AG04450 (cell line): Measurements from ENCODE around the gene COL26A1. TPM values are rescaled to one million over a fixed set of nuclear protein-coding genes. Genes with fewer than 3 reads are reported as not detected.

Experiments used
- CTCF ChIA-PET: fragments of 300-600, 350-600 bp; formaldehyde crosslinking; extraction: SDS; loops from one replicate; lab custom pipeline; 2022; ENCODE audit warnings: antibody characterized with exemption, inconsistent platforms; lab: Charles Lee
- POLR2A ChIA-PET: fragments of 350-600 bp; formaldehyde crosslinking; extraction: SDS; loops from one replicate; lab custom pipeline; 2021; ENCODE audit warnings: antibody characterized with exemption, inconsistent platforms; lab: Yijun Ruan, JAX
- DNase-seq: peaks from one replicate; pipeline ENCODE4 v3.0.0-alpha.2; 2011; ENCODE audit warnings: low read depth, low spot score
- H3K27ac ChIP-seq: one replicate; pipeline ENCODE4 v1.5.1; 2012; ENCODE audit warnings: low read depth, low read length, control low read depth
- H3K27me3 ChIP-seq: one replicate; pipeline ENCODE4 v1.6.0; 2012; ENCODE audit warnings: low read length; ENCODE audit not compliant: control insufficient read depth, insufficient read depth
- H3K4me3 ChIP-seq: 2 replicates; pipeline ENCODE4 v1.5.1; 2011; ENCODE audit warnings: mild to moderate bottlenecking, low read depth, low read length, control low read depth
- H3K9me3 ChIP-seq: 2 replicates; pipeline ENCODE4 v1.5.1; 2012; ENCODE audit warnings: low read length; ENCODE audit not compliant: control insufficient read depth, insufficient read depth
- polyA plus RNA-seq: library from polyadenylated mRNA; depleted of rRNA; stranded (reverse); fragments of >200 nt; gene quantifications from 2 replicates; pipeline ENCODE4 v1.2.3, GENCODE V29; 2011
- TF ChIP-seq, protein P1 (sequence below): IDR thresholded peaks from 2 replicates; pipeline ENCODE4 v1.5.1; 2011; ENCODE audit warnings: low read depth, low read length, control low read depth, inconsistent platforms

Gene COL26A1
- polyA plus RNA-seq, 1 experiment = 0.06 TPM

DNA sequence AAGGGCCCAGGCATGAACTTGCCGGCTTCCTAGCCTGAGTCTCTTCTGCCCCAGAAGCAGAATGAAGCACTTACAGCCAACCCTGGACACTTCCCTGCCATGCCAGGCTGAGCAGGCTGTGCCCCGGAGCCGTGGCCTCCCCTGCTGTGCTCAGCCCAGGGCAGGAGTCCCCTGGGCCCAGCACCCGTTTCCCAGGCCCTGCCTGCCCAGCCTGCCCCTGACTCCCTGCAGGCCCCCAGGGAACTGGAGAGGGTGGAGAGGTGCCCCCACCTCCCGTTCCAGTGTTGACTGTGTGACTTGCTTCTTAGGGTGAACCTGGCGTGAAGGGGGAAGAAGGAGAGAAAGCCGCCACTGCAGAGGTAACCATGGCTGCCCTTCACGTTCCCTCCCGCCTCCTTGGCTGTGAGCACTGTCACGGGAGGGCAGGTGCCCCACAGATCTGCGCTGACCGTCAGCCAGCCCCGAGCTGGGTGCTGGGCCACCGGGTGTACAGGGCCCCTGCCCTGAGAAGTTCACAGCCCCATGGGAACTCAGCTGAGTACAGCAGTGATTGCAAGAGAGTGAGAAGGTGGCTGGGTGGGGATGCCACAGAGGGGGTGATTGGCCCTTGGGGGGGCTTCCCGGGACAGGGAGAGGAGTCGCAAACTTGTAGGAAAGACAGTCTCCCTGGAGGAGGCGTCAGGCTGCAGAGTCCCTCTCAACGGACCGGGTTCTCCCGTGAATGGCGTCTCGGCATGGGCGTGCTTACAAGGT, 190.5 kb downstream of the COL26A1 start:
- no peaks in the 10 kb centered on the region; the same call in 1 of the 2 replicates for H3K9me3 ChIP-seq
- no peak overlapping the region for H3K4me3 ChIP-seq
- ChIA-PET CTCF (no interaction called here), POLR2A (no interaction called here)
- H3K27me3 ChIP-seq = peaks cover 11% of the 10 kb centered on the region
- DNase-seq = no peak
- TF ChIP-seq, protein P1, sequence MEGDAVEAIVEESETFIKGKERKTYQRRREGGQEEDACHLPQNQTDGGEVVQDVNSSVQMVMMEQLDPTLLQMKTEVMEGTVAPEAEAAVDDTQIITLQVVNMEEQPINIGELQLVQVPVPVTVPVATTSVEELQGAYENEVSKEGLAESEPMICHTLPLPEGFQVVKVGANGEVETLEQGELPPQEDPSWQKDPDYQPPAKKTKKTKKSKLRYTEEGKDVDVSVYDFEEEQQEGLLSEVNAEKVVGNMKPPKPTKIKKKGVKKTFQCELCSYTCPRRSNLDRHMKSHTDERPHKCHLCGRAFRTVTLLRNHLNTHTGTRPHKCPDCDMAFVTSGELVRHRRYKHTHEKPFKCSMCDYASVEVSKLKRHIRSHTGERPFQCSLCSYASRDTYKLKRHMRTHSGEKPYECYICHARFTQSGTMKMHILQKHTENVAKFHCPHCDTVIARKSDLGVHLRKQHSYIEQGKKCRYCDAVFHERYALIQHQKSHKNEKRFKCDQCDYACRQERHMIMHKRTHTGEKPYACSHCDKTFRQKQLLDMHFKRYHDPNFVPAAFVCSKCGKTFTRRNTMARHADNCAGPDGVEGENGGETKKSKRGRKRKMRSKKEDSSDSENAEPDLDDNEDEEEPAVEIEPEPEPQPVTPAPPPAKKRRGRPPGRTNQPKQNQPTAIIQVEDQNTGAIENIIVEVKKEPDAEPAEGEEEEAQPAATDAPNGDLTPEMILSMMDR = no peak
- no peak overlapping the region for H3K27ac ChIP-seq

DNA sequence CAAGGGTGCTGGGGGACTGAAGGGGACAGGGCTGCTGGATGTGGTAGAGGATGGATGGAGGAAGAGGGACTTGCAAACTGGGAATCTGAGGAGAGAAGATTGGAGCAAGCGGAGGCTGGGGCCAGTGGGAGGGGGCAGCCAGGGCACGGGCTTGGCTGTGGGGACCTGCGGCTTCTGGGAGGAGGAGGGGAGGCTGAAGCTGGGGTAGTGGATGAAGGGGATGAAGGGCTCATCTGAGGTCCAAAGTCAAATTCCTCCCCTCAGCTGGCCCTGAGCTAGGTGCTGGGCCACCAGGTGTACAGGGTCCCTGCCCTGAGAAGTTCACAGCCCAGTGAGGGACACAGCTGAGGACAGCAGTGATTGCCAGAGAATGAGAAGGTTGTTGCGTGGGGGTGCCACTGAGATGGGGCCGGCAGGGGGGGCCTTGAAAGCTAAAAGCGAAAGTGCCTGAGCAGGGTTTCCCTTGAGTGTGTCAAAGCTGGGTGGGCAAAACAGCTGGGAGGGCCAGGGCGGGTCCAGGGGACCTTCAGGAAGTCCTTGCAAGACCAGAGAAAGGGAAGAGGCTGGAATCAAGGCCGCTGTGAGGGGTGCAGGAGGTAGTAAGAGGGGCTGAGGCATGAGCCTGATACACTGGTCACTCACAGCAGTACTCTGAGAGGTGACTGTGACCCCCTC, 191.2 kb downstream of the COL26A1 start:
- no peaks in the 10 kb centered on the region; the same call in 1 of the 2 replicates for H3K9me3 ChIP-seq
- no peak overlapping the region for H3K4me3 ChIP-seq
- DNase-seq = no peak
- H3K27me3 ChIP-seq = peaks cover 10% of the 10 kb centered on the region
- ChIA-PET CTCF (interaction anchor here (1.8 kb wide), 1 partner anchor 15 kb away, joined by 6 read pairs; no protein-coding TSS in a partner anchor), POLR2A (no interaction called here)
- no peak overlapping the region for H3K27ac ChIP-seq
- TF ChIP-seq, protein P1 = no peak

DNA sequence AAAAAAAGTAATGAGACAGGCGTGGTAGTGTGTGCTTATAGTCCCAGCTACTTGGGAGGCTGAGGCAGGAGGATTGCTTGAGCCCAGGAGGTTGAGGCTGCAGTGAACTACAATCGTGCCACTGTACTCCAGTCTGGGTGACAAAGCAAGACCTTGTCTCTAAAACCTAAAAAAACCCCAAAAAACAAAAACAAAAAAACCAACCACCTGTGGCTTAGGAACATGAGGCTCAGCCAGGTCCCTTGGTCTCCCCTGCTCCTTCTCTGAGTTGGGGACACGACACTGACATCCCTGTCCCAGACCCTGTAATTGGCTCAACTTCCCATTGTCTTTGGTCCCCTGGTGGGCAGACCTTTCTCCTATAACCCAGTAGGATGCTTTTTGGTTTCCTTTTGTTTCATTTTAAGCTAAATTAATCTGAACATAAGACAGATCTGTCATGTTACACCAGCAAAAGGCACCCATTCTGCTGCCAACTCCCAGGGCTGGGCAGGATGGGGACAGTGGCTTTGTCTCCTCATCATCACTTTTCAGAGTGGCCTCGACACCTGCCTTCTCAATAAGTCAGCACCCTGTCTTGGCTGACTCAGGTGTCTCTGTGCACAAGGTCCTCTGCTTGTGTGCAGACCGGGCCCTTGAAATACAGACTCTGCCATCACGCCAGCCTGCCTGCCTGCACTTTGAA, 192.1 kb downstream of the COL26A1 start:
- Histone ChIP-seq H3K27me3 (peaks cover 10% of the 10 kb centered on the region), H3K27ac (no peak overlapping the region), H3K9me3 (no peaks in the 10 kb centered on the region; the same call in 1 of the 2 replicates), H3K4me3 (no peak overlapping the region)
- TF ChIP-seq, protein P1 = no peak
- no peak for DNase-seq
- CTCF ChIA-PET = interaction anchor here (1.8 kb wide), 1 partner anchor 16 kb away, joined by 6 read pairs; no protein-coding TSS in a partner anchor
- POLR2A ChIA-PET = no interaction called here

DNA sequence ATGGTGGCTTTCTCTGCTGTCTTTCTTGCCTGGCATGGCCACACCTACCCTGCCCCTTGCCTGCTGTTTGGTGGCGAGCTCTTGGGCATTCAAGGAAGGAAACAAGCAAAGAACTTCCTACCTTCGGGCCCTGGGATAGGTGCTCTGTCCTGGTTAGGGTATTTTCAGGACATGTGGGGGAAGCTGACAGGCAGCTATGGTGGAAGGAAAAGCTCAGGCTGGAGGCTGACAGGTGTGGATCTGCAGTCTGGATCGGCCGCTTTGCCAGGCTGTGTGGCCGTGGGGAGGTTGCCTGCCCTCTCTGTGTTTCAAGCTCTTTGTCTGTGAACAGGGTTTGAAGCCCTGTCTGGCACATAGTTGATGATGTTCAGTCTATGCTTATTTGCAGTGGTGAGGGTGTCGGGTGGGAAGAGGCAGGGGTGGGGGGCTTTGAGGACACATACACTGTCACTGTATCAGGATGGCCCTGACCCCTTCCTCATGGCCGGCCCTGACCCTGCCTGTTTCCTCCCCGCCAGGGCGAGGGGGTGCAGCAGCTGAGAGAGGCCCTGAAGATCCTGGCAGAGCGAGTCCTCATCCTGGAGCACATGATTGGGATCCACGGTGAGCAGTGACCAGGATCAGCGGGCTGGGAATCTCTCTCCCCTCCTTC, 192.7 kb downstream of the COL26A1 start:
- no peak for DNase-seq
- TF ChIP-seq, protein P1 = no peak
- H3K27me3 ChIP-seq = peaks cover 10% of the 10 kb centered on the region
- H3K27ac ChIP-seq = no peak overlapping the region
- ChIA-PET POLR2A (no interaction called here), CTCF (interaction anchor here (1.8 kb wide), 1 partner anchor 17 kb away, joined by 6 read pairs; no protein-coding TSS in a partner anchor)
- H3K4me3 ChIP-seq = no peak overlapping the region
- no peaks in the 10 kb centered on the region; the same call in 1 of the 2 replicates for H3K9me3 ChIP-seq
